ENCODE data around the gene EXOC6B.

The EXOC6B gene

DNA sequence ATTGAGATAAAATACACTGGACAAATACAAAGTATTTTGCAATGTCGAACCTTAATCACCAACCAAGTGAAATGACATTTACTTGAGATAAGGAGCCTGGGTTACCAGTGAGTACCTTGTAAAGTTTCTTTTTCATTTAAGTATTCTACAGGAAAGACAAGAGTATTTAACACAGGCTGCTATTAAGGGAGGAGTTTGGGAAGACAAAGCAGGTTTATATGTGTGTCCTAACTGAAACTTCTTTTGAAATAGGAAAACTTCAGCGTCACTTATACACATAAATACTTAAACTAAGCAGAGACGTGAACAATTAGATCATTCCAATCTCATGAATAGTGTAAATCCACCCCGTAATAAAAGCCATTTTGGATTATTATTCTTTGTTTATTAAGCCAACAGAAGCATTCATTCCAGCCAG, 551.4 kb downstream of the EXOC6B start:
- ChIA-PET POLR2A (no interaction called here), CTCF (interaction anchor here (0.6 to 0.7 kb wide), 2 partner anchors 124 to 680 kb away, joined by 3 read pairs; no protein-coding TSS in a partner anchor)
- Histone ChIP-seq H3K4me1 (ENCODE audit: control insufficient read depth, insufficient read depth, low read length) (peaks cover 27% of the 10 kb centered on the region), H3K9me3 (ENCODE audit: control insufficient read depth, insufficient read depth, low read depth, low read length) (no peaks in the 10 kb centered on the region), H3K4me3 (ENCODE audit: low read depth, low read length) (no peak overlapping the region), H3K27ac (ENCODE audit: extremely low read depth, low read depth, low read length) (no peak overlapping the region), H3K36me3 (ENCODE audit: control insufficient read depth in 2 of 2, insufficient read depth in 1 of 2, low read length in 2 of 2) (no peaks in the 10 kb centered on the region)
- TF ChIP-seq, protein P1, sequence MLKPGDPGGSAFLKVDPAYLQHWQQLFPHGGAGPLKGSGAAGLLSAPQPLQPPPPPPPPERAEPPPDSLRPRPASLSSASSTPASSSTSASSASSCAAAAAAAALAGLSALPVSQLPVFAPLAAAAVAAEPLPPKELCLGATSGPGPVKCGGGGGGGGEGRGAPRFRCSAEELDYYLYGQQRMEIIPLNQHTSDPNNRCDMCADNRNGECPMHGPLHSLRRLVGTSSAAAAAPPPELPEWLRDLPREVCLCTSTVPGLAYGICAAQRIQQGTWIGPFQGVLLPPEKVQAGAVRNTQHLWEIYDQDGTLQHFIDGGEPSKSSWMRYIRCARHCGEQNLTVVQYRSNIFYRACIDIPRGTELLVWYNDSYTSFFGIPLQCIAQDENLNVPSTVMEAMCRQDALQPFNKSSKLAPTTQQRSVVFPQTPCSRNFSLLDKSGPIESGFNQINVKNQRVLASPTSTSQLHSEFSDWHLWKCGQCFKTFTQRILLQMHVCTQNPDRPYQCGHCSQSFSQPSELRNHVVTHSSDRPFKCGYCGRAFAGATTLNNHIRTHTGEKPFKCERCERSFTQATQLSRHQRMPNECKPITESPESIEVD (tag by site-specific recombination; IDR thresholded peaks at IDR 0.05) = peak; percentile 58
- no peak for TF ChIP-seq SCRT1 (tag by site-specific recombination; IDR thresholded peaks at IDR 0.05; ENCODE audit: borderline replicate concordance)

DNA sequence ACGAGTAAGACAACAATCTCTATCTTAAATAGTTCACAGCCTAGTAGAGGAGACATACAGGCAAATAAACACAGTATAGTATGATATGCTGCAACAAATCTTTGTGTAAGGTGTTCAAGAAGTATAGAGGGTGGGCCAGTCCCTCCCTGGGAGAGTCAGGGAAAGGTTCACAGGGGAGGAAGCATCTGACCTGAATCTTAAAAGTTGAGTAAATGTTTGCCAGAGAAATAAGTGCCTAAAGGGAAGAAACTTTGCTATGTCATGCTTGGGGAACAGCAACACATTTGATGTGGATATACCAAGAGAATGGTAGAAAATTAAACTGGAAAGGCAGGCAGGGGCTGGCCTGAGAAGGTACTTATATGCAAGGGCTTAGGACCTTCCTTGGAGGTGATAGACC, 552.4 kb downstream of the EXOC6B start:
- Histone ChIP-seq H3K9me3 (ENCODE audit: control insufficient read depth, insufficient read depth, low read depth, low read length) (no peaks in the 10 kb centered on the region), H3K36me3 (ENCODE audit: control insufficient read depth in 2 of 2, insufficient read depth in 1 of 2, low read length in 2 of 2) (no peaks in the 10 kb centered on the region), H3K4me3 (ENCODE audit: low read depth, low read length) (no peak overlapping the region), H3K27ac (ENCODE audit: extremely low read depth, low read depth, low read length) (no peak overlapping the region), H3K4me1 (ENCODE audit: control insufficient read depth, insufficient read depth, low read length) (peaks cover 27% of the 10 kb centered on the region)
- ChIA-PET POLR2A (no interaction called here), CTCF (no interaction called here)
- TF ChIP-seq, protein P2, sequence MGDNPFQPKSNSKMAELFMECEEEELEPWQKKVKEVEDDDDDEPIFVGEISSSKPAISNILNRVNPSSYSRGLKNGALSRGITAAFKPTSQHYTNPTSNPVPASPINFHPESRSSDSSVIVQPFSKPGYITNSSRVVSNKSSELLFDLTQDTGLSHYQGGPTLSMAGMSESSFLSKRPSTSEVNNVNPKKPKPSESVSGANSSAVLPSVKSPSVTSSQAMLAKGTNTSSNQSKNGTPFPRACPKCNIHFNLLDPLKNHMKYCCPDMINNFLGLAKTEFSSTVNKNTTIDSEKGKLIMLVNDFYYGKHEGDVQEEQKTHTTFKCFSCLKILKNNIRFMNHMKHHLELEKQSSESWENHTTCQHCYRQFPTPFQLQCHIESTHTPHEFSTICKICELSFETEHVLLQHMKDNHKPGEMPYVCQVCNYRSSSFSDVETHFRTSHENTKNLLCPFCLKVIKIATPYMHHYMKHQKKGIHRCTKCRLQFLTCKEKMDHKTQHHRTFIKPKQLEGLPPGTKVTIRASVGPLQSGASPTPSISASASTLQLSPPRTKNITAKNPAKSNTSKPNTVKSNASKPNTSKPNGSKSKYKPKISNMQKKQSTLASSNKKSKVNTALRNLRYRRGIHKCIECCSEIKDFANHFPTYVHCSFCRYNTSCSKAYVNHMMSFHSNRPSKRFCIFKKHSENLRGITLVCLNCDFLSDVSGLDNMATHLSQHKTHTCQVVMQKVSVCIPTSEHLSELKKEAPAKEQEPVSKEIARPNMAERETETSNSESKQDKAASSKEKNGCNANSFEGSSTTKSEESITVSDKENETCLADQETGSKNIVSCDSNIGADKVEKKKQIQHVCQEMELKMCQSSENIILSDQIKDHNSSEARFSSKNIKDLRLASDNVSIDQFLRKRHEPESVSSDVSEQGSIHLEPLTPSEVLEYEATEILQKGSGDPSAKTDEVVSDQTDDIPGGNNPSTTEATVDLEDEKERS (tag by site-specific recombination; IDR thresholded peaks at IDR 0.05) = no peak
- TF ChIP-seq ZNF184 (tag by site-specific recombination; IDR thresholded peaks at IDR 0.05) (no peak), OVOL3 (tag by site-specific recombination; IDR thresholded peaks at IDR 0.05) (no peak), ZNF391 (tag by site-specific recombination; IDR thresholded peaks at IDR 0.05; ENCODE audit: borderline replicate concordance, low read depth) (no peak), HOXA7 (CRISPR knock-in tag; IDR thresholded peaks at IDR 0.05; ENCODE audit: borderline replicate concordance) (no peak), BCL11B (tag by site-specific recombination; IDR thresholded peaks at IDR 0.05; ENCODE audit: low read depth) (no peak), ZNF510 (tag by site-specific recombination; IDR thresholded peaks at IDR 0.05; ENCODE audit: insufficient replicate concordance) (no peak), ZNF555 (tag by site-specific recombination; conservative IDR thresholded peaks at IDR 0.05) (no peak)
- TF ChIP-seq, protein P3, sequence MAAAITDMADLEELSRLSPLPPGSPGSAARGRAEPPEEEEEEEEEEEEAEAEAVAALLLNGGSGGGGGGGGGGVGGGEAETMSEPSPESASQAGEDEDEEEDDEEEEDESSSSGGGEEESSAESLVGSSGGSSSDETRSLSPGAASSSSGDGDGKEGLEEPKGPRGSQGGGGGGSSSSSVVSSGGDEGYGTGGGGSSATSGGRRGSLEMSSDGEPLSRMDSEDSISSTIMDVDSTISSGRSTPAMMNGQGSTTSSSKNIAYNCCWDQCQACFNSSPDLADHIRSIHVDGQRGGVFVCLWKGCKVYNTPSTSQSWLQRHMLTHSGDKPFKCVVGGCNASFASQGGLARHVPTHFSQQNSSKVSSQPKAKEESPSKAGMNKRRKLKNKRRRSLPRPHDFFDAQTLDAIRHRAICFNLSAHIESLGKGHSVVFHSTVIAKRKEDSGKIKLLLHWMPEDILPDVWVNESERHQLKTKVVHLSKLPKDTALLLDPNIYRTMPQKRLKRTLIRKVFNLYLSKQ (tag by site-specific recombination; IDR thresholded peaks at IDR 0.05; ENCODE audit: borderline replicate concordance) = no peak
- TF ChIP-seq, protein P4, sequence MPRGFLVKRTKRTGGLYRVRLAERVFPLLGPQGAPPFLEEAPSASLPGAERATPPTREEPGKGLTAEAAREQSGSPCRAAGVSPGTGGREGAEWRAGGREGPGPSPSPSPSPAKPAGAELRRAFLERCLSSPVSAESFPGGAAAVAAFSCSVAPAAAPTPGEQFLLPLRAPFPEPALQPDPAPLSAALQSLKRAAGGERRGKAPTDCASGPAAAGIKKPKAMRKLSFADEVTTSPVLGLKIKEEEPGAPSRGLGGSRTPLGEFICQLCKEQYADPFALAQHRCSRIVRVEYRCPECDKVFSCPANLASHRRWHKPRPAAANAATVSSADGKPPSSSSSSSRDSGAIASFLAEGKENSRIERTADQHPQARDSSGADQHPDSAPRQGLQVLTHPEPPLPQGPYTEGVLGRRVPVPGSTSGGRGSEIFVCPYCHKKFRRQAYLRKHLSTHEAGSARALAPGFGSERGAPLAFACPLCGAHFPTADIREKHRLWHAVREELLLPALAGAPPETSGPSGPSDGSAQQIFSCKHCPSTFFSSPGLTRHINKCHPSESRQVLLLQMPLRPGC (tag by site-specific recombination; IDR thresholded peaks at IDR 0.05) = no peak
